Suppressor macrophage treated with lipopolysaccharide for 4 hours (primary cell): Measurements from ENCODE around the gene C21orf91.
A peak's percentile ranks its signal among the peaks of the same experiment; 100 is the strongest.

Experiments
- DNase-seq: peaks from one replicate; pipeline ENCODE4 v3.0.0-alpha.2; 2020

Gene C21orf91

GRCh38 chr21:17819114-17819876 lies at the start of gene C21orf91:
Gene C21orf91 (minus strand): TSS chr21:17819356. CDS start chr21:17818318, 1,038 bp downstream.
- peak; percentile 85 for DNase-seq

GRCh38 chr21:17866590-17866989 lies 47.4 kb upstream of the C21orf91 start:
- no peak for DNase-seq

GRCh38 chr21:17859661-17860060 lies 40.5 kb upstream of the C21orf91 start:
- DNase-seq: no peak

GRCh38 chr21:17858747-17859146 lies 39.6 kb upstream of the C21orf91 start:
- DNase-seq: no peak

- peak; percentile 16 for DNase-seq
These were observed 35.6 kb upstream of the C21orf91 start for GRCh38 chr21:17854745-17855144.

- DNase-seq: peak; percentile 24
These were observed 34.5 kb upstream of the C21orf91 start for GRCh38 chr21:17853393-17854275.

GRCh38 chr21:17848228-17848627 lies 29.1 kb upstream of the C21orf91 start:
- DNase-seq: peak; percentile 34

- no peak for DNase-seq
These were observed 21.9 kb upstream of the C21orf91 start for GRCh38 chr21:17841103-17841502.

- DNase-seq: no peak
These were observed 15.6 kb upstream of the C21orf91 start for GRCh38 chr21:17834639-17835354.

- no peak for DNase-seq
These were observed 10.3 kb upstream of the C21orf91 start for GRCh38 chr21:17829472-17829871.

GRCh38 chr21:17828223-17828622 lies 9.1 kb upstream of the C21orf91 start:
- no peak for DNase-seq

- DNase-seq: no peak
These were observed 4.7 kb upstream of the C21orf91 start for GRCh38 chr21:17823846-17824245.

- DNase-seq: no peak
These were observed 2.0 kb upstream of the C21orf91 start for GRCh38 chr21:17821121-17821520.

- peak; percentile 75 for DNase-seq
These were observed 697 bp upstream of the C21orf91 start for GRCh38 chr21:17819877-17820229.

- DNase-seq: peak; percentile 79
These were observed 706 bp downstream of the C21orf91 start for GRCh38 chr21:17818186-17819113.

GRCh38 chr21:17813353-17813752 lies 5.8 kb downstream of the C21orf91 start:
- no peak for DNase-seq

- DNase-seq: no peak
These were observed 13.2 kb downstream of the C21orf91 start for GRCh38 chr21:17805966-17806365.

- DNase-seq: no peak
These were observed 15.6 kb downstream of the C21orf91 start for GRCh38 chr21:17803536-17803935.

- DNase-seq: no peak
These were observed 16.6 kb downstream of the C21orf91 start for GRCh38 chr21:17802572-17802971.

GRCh38 chr21:17799414-17800164 lies 19.6 kb downstream of the C21orf91 start:
- no peak for DNase-seq

GRCh38 chr21:17798796-17799195 lies 20.4 kb downstream of the C21orf91 start:
- no peak for DNase-seq
